Activated T-cell treated with anti-CD3 and anti-CD28 coated beads, Interleukin-2, amount 50 U/mL, for 72 hours (primary cell): ENCODE results near the gene SULT1A2. TPM values are rescaled to one million over a fixed set of nuclear protein-coding genes. Genes with fewer than 3 reads are reported as not detected.
A peak's percentile ranks its signal among the peaks of the same experiment; 100 is the strongest.
"Not testable (repeated sequence)": the region's sequence is repeated elsewhere in the genome, so short reads cannot be mapped to it uniquely, and the experiment has no call there.

Source experiments
- ATAC-seq, 2 donors: fragments of 150-1000 bp; cut with Tn5 transposase; replicated peaks in 1 of 2; 2 replicates each; pipeline ENCODE4 v1.10.0; 2021; ENCODE audit warnings: moderate library complexity in 2 of 2, mild to moderate bottlenecking in 1 of 2
- DNase-seq, 2 donors: peaks; one replicate each; pipeline ENCODE4 v3.0.0; 2021 to 2022; ENCODE audit warnings: mixed read lengths in 1 of 2
- H3K27ac Mint-ChIP-seq: one replicate; pipeline ENCODE4 v1.8.0; 2022; ENCODE audit warnings: mild to moderate bottlenecking, moderate library complexity, mixed read lengths
- H3K27me3 Mint-ChIP-seq: one replicate; pipeline ENCODE4 v1.8.0; 2022; ENCODE audit warnings: low read depth, mixed read lengths
- H3K36me3 Mint-ChIP-seq, 2 donors: one replicate each; pipeline ENCODE4 v1.8.0; 2022; ENCODE audit warnings: mixed read lengths in 2 of 2, mild to moderate bottlenecking in 1 of 2; ENCODE audit not compliant: insufficient read depth in 2 of 2
- H3K4me1 Mint-ChIP-seq: one replicate; pipeline ENCODE4 v1.8.0; 2022; ENCODE audit warnings: low read depth, mixed read lengths
- H3K4me3 Mint-ChIP-seq, 2 donors: one replicate each; pipeline ENCODE4 v1.8.0; 2022; ENCODE audit warnings: mild to moderate bottlenecking in 2 of 2, mixed read lengths in 2 of 2, moderate library complexity in 2 of 2
- H3K9me3 Mint-ChIP-seq, 2 donors: one replicate each; pipeline ENCODE4 v1.8.0; 2022; ENCODE audit warnings: mixed read lengths in 2 of 2
- total RNA-seq, 2 donors: library from RNA; stranded (reverse); gene quantifications; one replicate each; pipeline ENCODE4 v1.2.3, GENCODE V29; 2022

The SULT1A2 gene
- total RNA-seq, 2 donors from 2014 or later = 0.25 to 1.2 TPM

DNA sequence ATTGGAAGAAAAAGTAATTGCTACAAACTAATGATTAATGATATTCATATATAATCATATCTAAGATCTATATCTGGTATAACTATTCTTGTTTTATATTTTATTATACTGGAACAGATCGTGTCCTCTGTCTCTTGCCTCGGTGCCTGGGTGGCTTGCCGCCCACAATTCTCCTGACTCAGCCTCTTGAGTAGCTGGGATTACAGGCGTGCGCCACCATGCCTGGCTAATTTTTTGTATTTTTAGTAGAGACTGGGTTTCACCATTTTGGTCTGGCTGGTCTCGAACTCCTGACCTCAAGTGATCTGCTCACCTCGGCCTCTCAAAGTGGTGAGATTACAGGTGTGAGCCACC lies 19.4 kb upstream of the SULT1A2 start:
- H3K27ac Mint-ChIP-seq, H3K27me3 Mint-ChIP-seq, H3K4me1 Mint-ChIP-seq, H3K36me3 Mint-ChIP-seq, H3K4me3 Mint-ChIP-seq, DNase-seq, ATAC-seq, H3K9me3 Mint-ChIP-seq: not testable (repeated sequence)

DNA sequence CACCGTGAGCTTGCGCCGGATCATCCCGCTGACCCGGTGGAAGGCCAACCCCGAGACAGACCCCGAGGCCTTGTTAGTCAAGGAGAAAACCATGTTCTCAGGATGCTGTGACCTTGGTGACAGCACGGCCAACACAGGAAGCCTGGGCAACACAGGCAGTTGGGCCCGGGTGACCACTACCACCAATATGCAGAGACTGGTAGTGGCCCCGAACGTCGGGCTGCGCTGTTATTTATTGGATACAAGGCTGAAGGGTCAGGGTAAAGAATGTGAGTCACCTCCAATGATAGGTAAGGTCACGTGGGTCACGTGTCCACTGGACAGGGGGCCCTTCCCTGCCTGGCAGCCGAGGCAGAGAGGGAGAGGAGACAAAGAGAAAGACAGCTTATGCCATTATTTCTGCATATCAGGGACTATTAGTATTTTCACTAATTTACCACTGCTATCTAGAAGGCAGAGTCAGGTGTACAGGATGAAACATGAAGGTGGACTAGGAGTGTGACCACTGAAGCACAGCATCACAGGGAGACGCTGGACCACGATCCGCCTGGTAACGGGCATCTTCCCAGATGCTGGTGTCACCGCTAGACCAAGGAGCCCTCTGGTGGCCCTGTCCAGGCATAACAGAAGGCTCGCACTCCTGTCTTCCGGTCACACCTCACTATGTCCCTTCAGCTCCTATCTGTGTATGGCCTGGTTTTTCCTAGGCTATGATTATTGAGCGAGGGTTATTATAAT lies 18.8 kb upstream of the SULT1A2 start:
- peak in 1 of 2 donors; percentile 31 for DNase-seq
- not testable (repeated sequence) for H3K9me3 Mint-ChIP-seq, ATAC-seq, H3K27me3 Mint-ChIP-seq, H3K36me3 Mint-ChIP-seq, H3K4me3 Mint-ChIP-seq, H3K4me1 Mint-ChIP-seq
- peak overlapping the region; percentile 39 for H3K27ac Mint-ChIP-seq

DNA sequence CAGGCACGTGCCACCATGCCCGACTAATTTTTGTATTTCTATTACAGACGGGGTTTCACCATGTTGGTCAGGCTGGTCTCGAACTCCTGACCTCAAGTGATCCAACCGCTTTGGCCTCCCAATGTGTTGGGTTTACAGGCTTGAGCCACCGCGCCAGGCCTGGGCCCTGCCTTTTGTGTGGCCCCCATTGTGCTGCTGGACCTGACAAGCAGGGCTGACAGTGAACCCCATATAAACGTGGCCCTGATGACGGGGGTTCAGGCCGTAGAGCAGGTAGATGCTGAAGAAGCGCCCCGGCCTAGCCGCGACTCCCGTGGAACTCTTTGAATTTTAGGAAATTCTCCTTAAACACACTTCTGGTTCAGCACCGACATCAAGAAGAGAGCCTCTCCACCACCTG lies 17.7 kb upstream of the SULT1A2 start:
- not testable (repeated sequence) for H3K9me3 Mint-ChIP-seq, H3K36me3 Mint-ChIP-seq, H3K4me3 Mint-ChIP-seq, H3K27me3 Mint-ChIP-seq, ATAC-seq, H3K27ac Mint-ChIP-seq, DNase-seq
- H3K4me1 Mint-ChIP-seq = peaks cover 15% of the 10 kb centered on the region

DNA sequence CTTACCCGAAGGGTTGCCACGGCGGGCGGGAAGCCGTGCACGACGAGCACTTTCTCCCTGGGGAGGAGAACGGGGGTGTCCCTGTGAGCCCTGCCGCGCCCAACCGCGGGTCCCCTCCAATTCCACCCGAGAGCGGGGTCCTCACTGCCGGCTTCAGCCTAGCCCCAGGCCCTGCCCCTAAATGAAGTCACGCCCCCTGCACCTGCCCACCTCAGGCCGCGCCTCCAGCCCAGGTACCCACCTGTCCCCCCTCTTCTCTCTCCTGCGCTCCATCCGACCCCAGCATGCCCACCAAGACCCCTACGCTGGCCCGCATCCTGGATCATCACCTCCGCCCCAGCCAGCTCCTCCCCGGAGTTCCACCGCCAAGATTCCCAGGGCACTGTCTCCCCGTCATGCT lies 17.1 kb upstream of the SULT1A2 start:
- H3K4me1 Mint-ChIP-seq = peaks cover 19% of the 10 kb centered on the region
- not testable (repeated sequence) for H3K27ac Mint-ChIP-seq, DNase-seq, H3K9me3 Mint-ChIP-seq, H3K27me3 Mint-ChIP-seq, ATAC-seq, H3K36me3 Mint-ChIP-seq, H3K4me3 Mint-ChIP-seq

DNA sequence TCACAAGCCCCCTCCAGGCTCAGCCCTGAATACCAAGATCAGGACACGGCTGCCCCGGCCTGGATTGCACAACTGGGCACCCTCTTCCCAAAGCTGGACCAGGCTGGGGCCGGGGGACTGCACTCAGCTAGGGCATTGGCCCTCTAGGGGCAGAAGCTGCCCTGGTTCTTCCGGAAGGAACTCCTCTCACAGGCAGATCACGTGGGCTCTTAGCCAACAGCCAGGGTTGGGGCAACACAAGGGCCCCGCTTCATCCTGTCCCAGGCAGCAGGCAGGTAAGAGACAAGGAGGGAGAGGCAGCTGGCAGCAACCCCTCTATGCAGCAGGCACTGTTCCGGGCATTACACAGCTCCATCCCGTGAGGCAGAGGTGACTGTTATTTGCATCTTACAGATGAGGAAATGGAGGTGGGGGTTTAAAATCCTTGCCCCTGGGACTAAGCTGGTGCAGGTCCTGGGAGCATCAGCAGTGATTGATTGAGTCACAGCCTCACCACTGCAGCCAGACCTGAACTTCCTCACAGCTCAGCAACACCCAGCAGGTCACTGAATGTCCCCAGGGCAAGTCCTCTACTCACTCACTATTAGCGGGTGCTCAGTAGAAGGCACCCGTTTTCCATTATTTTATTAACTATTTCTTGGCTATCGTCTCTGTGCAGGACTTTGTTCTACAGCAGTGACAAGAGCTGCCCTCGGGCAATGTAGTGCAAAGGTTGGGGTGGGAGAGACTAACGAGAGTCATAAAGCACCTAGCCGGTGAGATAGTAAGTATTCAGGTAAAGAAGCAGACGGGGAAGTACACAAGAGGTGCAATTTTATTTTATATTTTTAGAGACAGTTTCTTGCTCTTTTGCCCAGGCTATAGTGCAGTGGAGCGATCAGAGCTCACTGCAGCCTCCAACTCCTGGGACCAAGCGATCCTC lies 15.8 kb upstream of the SULT1A2 start:
- peak; percentile 94 to 95 for ATAC-seq
- not testable (repeated sequence) for DNase-seq, H3K27ac Mint-ChIP-seq, H3K36me3 Mint-ChIP-seq, H3K27me3 Mint-ChIP-seq, H3K4me3 Mint-ChIP-seq, H3K9me3 Mint-ChIP-seq
- peaks cover 19% of the 10 kb centered on the region for H3K4me1 Mint-ChIP-seq

DNA sequence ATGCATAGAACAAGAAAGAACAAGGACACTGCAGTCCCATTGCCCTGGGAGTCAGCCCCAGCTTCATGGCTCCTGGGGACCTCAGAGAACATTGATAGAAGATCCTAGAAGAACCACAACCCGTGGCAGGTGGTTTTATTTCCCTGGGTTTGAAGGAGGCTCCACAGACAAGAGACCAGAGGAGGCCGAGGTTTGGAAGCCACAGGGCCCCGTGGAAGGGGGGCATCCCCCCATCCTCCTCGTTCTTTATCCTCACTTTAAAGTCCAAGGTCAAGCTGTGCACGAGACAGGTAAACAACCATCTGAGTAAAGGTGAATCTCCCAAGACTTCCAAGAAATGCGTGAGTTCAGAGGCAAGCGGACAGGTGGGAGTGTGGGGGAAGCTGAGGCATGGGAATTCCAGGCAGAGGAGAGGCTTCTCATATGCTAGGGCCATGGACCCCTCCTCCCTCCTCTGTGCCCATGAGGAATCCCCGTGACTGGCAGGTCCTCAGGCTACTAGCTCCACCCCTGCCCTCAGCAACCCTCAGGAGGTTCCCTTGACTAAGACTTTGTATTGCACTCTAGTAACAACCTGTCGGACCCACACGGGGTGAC lies 13.8 kb upstream of the SULT1A2 start:
- peaks cover 19% of the 10 kb centered on the region for H3K4me1 Mint-ChIP-seq
- no peaks in the 10 kb centered on the region for H3K9me3 Mint-ChIP-seq
- no peak for ATAC-seq
- no peak for DNase-seq
- H3K27me3 Mint-ChIP-seq = no peaks in the 10 kb centered on the region
- no peak overlapping the region for H3K27ac Mint-ChIP-seq
- H3K36me3 Mint-ChIP-seq = no peaks in the 10 kb centered on the region
- H3K4me3 Mint-ChIP-seq = no peak overlapping the region

DNA sequence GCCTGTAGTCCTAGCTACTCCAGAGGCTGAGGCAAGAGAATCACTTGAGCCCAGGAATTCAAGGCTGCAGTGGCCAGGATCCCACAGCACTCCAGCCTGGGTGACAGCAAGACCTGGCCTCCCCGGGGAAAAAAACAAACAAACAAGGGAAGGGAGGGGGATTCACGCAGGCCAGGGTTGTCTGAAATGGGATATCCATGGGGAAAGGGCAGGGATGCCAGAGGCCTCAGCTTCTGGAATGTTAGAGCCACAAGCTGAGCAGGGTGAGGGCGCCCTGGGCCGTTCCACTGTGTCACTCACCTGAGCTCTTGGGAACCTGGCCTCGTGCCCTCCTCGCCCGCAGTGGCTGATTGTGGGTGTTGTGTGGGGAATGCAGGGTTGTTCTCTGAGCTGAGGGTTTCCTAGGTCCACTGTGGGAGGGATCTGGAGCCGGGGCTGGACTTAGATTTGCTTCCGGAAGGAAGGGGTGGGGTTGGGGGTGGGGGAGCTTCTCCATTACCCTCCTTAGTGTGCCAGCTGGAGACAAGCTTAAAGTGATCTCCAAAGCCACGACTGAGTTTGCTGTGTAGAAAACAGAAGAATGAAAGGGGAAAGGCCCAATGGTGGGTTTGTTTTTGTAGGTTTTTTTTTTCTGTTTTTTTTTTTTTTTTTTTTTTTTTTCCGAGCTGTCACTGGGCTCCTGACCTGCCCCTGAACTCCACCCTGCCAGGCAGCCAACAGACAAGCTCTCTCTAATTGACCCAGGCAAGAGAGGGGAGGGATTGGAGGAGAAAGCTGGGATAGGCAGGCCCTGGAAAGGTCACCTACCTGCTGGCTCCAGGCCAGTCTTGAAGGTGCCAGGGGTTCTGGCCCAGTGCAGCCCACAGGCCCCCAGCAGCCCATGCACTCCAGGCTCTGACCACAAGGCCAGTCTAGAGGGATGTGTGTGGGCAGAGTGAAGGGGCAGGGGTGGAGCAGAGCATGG lies 13.1 kb upstream of the SULT1A2 start, which contains the start of gene SULT1A1:
TSS of gene SULT1A1 (minus strand) at position 414 of the 964 bp plus-strand sequence. CDS start 1,189 bp downstream, outside the sequence.
- Mint-ChIP-seq H3K27me3 (no peaks in the 10 kb centered on the region), H3K4me1 (peaks cover 19% of the 10 kb centered on the region), H3K27ac (peak within 1 kb of the TSS; percentile 44), H3K4me3 (no peak within 1 kb of the TSS), H3K9me3 (no peaks in the 10 kb centered on the region), H3K36me3 (no peaks in the 10 kb centered on the region)
- ATAC-seq = no peak
- no peak for DNase-seq

DNA sequence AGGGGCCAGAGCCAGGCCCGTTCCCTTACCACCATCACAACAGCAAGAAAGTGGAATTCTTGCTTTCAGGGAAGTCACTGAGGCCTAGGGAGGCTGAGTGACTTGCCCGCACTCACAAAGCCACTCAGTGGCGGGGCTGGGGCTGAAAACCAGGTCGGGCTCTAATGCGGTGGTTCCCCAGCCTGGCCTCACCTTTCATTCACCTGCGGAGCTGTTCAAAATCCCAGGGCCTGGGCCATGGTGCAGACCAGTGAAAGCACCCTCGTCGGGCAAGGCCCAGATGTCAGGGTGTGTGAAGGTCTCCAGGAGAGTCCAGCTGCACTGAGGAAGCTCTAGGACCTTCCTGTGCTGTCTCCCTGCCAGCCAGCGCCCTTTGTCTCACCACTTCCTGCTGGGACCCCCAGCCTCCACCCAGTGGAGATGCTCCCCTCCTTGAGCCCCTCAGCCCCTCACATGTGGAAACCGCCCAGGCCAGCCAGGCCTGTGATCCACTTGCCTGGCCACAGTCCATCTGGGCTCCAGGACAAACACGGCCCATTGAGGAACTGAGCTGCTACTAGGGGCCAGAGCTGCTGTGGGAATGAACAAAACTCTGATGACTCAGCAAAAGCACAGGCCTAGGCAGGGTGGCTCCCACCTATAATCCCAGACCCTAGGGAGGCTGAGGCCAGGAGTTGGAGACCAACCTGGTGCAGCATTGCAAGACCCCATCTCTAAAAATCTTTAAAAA lies 12.2 kb upstream of the SULT1A2 start:
- not testable (repeated sequence) for DNase-seq, ATAC-seq, H3K36me3 Mint-ChIP-seq, H3K4me3 Mint-ChIP-seq, H3K9me3 Mint-ChIP-seq, H3K27me3 Mint-ChIP-seq
- Mint-ChIP-seq H3K4me1 (peaks cover 19% of the 10 kb centered on the region), H3K27ac (peak overlapping the region; percentile 44)

DNA sequence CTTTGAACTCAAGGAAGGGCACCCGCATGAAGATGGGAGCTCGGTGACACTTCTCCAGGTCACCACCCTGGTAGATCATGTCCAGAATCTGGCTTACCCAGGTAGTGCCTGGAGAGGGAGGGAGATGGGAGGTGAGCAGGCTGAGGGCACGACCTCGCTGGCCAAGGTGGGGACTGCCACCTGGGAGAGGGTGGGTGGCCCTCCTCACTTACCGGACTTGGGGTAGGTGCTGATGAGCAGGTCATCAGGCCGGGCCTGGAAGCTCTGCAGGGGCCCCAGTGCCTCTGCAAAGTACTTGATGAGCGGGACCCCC lies 11.6 kb upstream of the SULT1A2 start:
- H3K9me3 Mint-ChIP-seq, H3K36me3 Mint-ChIP-seq, H3K27me3 Mint-ChIP-seq, DNase-seq, H3K27ac Mint-ChIP-seq, ATAC-seq, H3K4me3 Mint-ChIP-seq: not testable (repeated sequence)
- peaks cover 19% of the 10 kb centered on the region for H3K4me1 Mint-ChIP-seq

DNA sequence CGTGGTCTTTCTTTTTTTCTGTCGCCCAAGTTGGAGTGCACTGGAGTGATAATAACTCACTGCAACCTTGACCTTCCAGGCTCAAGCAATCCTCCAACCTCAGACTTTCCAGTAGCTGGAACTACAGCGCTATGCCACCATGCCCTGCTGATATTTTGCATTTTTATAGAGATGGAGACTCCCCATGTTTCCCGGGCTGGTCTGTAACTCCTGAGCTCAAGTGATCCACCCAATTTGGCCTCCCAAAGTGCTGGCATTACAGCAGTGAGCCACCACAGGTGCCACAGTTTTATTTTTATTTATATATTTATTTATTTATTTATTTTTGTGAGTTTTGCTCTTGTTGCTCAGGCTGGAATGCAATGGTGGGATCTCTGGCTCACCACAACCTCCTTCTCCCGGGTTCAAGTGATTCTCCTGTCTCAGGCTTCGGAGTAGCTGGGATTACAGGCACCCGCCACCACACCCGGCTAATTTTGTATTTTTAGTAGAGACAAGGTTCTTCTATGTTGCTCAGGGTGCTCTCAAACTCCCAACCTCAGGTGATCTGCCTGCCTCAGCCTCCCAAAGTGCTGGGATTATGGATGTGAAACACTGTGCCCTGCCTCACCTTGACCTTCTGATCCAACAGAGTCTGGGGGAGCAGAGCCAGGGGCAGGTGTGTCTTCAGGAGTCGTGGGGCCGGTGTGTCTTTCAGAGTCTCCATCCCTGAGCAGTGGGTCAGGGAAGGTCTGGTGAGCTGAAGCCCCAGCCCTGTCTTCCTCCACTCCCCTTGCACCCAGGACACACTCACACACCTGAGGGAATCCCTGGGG lies 11.0 kb upstream of the SULT1A2 start:
- H3K27ac Mint-ChIP-seq, DNase-seq, H3K9me3 Mint-ChIP-seq, H3K4me3 Mint-ChIP-seq, H3K27me3 Mint-ChIP-seq, ATAC-seq, H3K36me3 Mint-ChIP-seq: not testable (repeated sequence)
- H3K4me1 Mint-ChIP-seq = peaks cover 19% of the 10 kb centered on the region

DNA sequence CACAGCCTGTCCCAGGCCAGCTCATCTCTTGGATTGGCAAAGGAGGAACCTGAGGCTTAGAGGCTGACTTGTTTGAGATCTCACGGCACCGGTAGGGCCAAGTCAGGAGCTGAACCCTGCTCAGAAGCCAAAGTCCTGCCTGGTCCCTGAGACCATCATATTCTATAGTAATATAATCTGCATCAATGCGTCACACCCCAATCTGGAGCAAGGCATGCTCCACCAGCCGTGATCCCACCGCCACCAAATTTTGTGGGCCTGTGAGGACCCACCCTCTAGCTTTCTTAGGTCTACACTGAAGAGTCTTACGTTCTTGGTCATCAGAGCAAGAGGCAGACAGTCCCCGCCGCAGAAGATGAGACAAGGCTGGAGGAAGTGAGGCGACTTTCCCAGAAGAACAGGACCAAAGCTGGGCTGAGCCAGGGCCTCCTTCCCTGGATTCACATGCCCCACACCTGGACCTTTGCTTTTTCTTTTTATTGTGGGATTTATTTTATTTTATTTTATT lies 10.3 kb upstream of the SULT1A2 start:
- H3K27me3 Mint-ChIP-seq = no peaks in the 10 kb centered on the region
- peaks cover 19% of the 10 kb centered on the region for H3K4me1 Mint-ChIP-seq
- ATAC-seq (no peak), DNase-seq (no peak)
- no peaks in the 10 kb centered on the region for H3K9me3 Mint-ChIP-seq
- H3K4me3 Mint-ChIP-seq = no peak overlapping the region
- no peaks in the 10 kb centered on the region for H3K36me3 Mint-ChIP-seq
- H3K27ac Mint-ChIP-seq = no peak overlapping the region
